Measurements from ENCODE around the gene ZNF444. TPM values are rescaled to one million over a fixed set of nuclear protein-coding genes. Genes with fewer than 3 reads are reported as not detected.
"Not testable (repeated sequence)": the region's sequence is repeated elsewhere in the genome, so short reads cannot be mapped to it uniquely, and the experiment has no call there.

The ZNF444 gene
- total RNA-seq, 2 donors from 2014 or later, result 62.0 to 105 TPM

- no peaks in the 10 kb centered on the region for H3K9me3 ChIP-seq
- 15% methylated on average over 9 of the region's 9 CpGs for WGBS
- no peaks in the 10 kb centered on the region for H3K4me1 ChIP-seq (replicated peaks)
- no peak overlapping the region for H3K27ac ChIP-seq
- DNase-seq (ENCODE audit: low spot score), result no peak
- TF ChIP-seq POLR2A (IDR thresholded peaks at IDR 0.05) (no peak), POLR2AphosphoS5 (IDR thresholded peaks at IDR 0.05) (no peak)
- TF ChIP-seq, protein P1, sequence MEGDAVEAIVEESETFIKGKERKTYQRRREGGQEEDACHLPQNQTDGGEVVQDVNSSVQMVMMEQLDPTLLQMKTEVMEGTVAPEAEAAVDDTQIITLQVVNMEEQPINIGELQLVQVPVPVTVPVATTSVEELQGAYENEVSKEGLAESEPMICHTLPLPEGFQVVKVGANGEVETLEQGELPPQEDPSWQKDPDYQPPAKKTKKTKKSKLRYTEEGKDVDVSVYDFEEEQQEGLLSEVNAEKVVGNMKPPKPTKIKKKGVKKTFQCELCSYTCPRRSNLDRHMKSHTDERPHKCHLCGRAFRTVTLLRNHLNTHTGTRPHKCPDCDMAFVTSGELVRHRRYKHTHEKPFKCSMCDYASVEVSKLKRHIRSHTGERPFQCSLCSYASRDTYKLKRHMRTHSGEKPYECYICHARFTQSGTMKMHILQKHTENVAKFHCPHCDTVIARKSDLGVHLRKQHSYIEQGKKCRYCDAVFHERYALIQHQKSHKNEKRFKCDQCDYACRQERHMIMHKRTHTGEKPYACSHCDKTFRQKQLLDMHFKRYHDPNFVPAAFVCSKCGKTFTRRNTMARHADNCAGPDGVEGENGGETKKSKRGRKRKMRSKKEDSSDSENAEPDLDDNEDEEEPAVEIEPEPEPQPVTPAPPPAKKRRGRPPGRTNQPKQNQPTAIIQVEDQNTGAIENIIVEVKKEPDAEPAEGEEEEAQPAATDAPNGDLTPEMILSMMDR (IDR thresholded peaks at IDR 0.05), result no peak
- intact Hi-C loops (cut with DNase I), result no loop called here
- no peaks in the 10 kb centered on the region for H3K36me3 ChIP-seq
- H3K27me3 ChIP-seq (replicated peaks; ENCODE audit: insufficient read depth), result peaks cover 3% of the 10 kb centered on the region
- no peak overlapping the region for H3K4me3 ChIP-seq
These were observed 33.0 kb downstream of the ZNF444 start for GRCh38 chr19:56174086-56174485.

- no peak overlapping the region for H3K4me3 ChIP-seq
- no peaks in the 10 kb centered on the region for H3K36me3 ChIP-seq
- no peaks in the 10 kb centered on the region for H3K9me3 ChIP-seq
- no peaks in the 10 kb centered on the region for H3K4me1 ChIP-seq (replicated peaks)
- WGBS, result 32% methylated on average over 11 of the region's 11 CpGs
- no peak for DNase-seq (ENCODE audit: low spot score)
- no peak for TF ChIP-seq POLR2AphosphoS5 (IDR thresholded peaks at IDR 0.05)
- TF ChIP-seq, protein P1 (IDR thresholded peaks at IDR 0.05), result no peak
- no peak for TF ChIP-seq POLR2A (IDR thresholded peaks at IDR 0.05)
- intact Hi-C loops (cut with DNase I), result no loop called here
- H3K27me3 ChIP-seq (replicated peaks; ENCODE audit: insufficient read depth), result peaks cover 3% of the 10 kb centered on the region
- no peak overlapping the region for H3K27ac ChIP-seq
These were observed 33.5 kb downstream of the ZNF444 start for GRCh38 chr19:56174550-56174949.

GRCh38 chr19:56175861-56176307, 34.8 kb downstream of the ZNF444 start, which contains the start of gene GALP:
Gene GALP, plus strand, starts transcription at chr19:56176008. Its CDS starts 1,101 bp downstream, at chr19:56177109.
- H3K9me3 ChIP-seq; H3K27ac ChIP-seq; H3K27me3 ChIP-seq (replicated peaks; ENCODE audit: insufficient read depth); intact Hi-C loops (cut with DNase I); H3K4me3 ChIP-seq; DNase-seq (ENCODE audit: low spot score); H3K4me1 ChIP-seq (replicated peaks); H3K36me3 ChIP-seq: not testable (repeated sequence)
- WGBS, result 41% methylated on average over 15 of the region's 15 CpGs

GRCh38 chr19:56176310-56176709, 35.2 kb downstream of the ZNF444 start:
- H3K27me3 ChIP-seq (replicated peaks; ENCODE audit: insufficient read depth); H3K4me1 ChIP-seq (replicated peaks); H3K4me3 ChIP-seq; intact Hi-C loops (cut with DNase I); H3K36me3 ChIP-seq; DNase-seq (ENCODE audit: low spot score); H3K9me3 ChIP-seq; H3K27ac ChIP-seq: not testable (repeated sequence)
- 69% methylated on average over 10 of the region's 11 CpGs for WGBS

DNA sequence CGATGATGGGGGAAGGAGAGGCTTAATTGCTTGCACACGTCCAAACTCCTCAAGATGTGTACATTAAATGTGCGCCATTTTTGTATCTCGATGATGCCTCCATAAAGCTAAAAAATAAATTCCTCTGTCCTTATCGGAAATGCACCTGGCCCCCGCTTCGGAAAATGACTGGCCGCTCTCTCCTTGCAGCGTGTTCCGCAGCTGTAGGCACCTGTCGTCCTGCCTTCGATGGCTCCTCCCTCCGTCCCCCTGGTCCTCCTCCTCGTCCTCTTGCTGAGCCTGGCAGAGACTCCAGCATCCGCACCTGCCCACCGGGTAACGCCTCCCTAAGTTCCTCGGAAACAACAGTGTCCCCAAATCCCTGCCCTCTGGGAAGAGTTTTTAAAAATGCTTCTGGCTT, 35.8 kb downstream of the ZNF444 start:
- Histone ChIP-seq H3K27me3 (replicated peaks; ENCODE audit: insufficient read depth) (peaks cover 3% of the 10 kb centered on the region), H3K9me3 (no peaks in the 10 kb centered on the region), H3K4me3 (no peak overlapping the region), H3K36me3 (no peaks in the 10 kb centered on the region), H3K27ac (no peak overlapping the region), H3K4me1 (replicated peaks) (no peaks in the 10 kb centered on the region)
- no peak for TF ChIP-seq POLR2A (IDR thresholded peaks at IDR 0.05)
- TF ChIP-seq, protein P1 (IDR thresholded peaks at IDR 0.05), result no peak
- TF ChIP-seq POLR2AphosphoS5 (IDR thresholded peaks at IDR 0.05), result no peak
- intact Hi-C loops (cut with DNase I), result no loop called here
- DNase-seq (ENCODE audit: low spot score), result no peak
- WGBS, result 71% methylated on average over 18 of the region's 18 CpGs

DNA sequence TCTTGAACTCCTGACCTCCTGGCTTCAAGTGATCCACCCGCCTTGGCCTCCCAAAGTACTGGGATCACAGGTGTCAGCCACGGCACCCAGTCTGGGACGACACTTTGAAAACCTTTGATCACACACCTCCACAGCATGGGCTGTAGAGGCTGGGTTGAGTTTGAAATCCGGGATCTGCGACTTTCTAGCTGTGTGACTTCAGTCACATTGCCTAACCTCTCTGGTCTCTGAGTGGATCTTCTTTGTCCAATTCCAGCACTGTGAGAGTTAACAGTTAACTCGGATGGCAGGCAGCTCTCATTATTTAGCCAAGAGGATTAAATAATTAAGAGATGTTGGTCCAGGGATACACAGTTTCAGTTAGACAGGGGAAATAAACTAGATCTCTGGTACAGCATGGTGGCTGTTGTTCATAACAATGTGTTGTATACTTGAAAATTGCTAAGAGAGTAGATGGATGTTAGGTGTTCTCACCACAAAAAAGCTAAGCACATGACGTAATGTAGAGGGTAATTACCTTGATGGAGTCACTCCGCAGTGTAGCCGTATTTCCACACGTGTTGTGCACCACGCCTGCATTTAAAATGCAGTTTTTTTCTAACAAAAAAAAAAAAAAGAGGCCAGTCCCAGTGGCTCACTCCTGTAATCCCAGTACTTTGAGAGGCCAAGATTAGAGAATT, 36.6 kb downstream of the ZNF444 start:
- Histone ChIP-seq H3K4me3 (no peak overlapping the region), H3K27ac (no peak overlapping the region), H3K4me1 (replicated peaks) (no peaks in the 10 kb centered on the region), H3K27me3 (replicated peaks; ENCODE audit: insufficient read depth) (peaks cover 3% of the 10 kb centered on the region), H3K36me3 (no peaks in the 10 kb centered on the region), H3K9me3 (no peaks in the 10 kb centered on the region)
- intact Hi-C loops (cut with DNase I), result no loop called here
- 56% methylated on average over 11 of the region's 11 CpGs for WGBS
- DNase-seq (ENCODE audit: low spot score), result no peak
- no peak for TF ChIP-seq POLR2AphosphoS5 (IDR thresholded peaks at IDR 0.05)
- TF ChIP-seq, protein P1 (IDR thresholded peaks at IDR 0.05), result no peak
- no peak for TF ChIP-seq POLR2A (IDR thresholded peaks at IDR 0.05)

Measured in prostate gland (tissue), 2 donors.